Measurements from ENCODE around the gene LIG3. TPM values are rescaled to one million over a fixed set of nuclear protein-coding genes. Genes with fewer than 3 reads are reported as not detected.

LIG3 gene
- total and polyA plus RNA-seq, 2 of the 13 experiments (the other 11 are each of a cell fraction or from before 2014, with no cell fraction given), result 34.4 to 36.2 TPM

GRCh38 chr17:35052241-35052610, 71.9 kb downstream of the LIG3 start:
- Histone ChIP-seq H3K9me3 (ENCODE audit: low read length) (no peaks in the 10 kb centered on the region), H3K79me2 (ENCODE audit: insufficient read depth, low read length) (peaks cover 68% of the 10 kb centered on the region), H3K4me1 (ENCODE audit: insufficient read depth, low read length) (peaks cover 87% of the 10 kb centered on the region), H3K4me2 (ENCODE audit: low read depth, low read length) (peak overlapping the region; percentile 89), H3K27me3 (ENCODE audit: control insufficient read depth in 1 of 2, insufficient read depth in 2 of 2, low read length in 2 of 2) (no peaks in the 10 kb centered on the region; a peak in 1 of 5 replicates), H2AFZ (ENCODE audit: low read length) (no peak overlapping the region), H3K36me3 (replicated peaks in 1 of 2; ENCODE audit: control insufficient read depth in 1 of 2, insufficient read depth in 2 of 2, low read length in 2 of 2) (peaks cover 1 to 7% of the 10 kb centered on the region in 2 experiments; a peak in 1 of 5 replicates), H3K27ac (ENCODE audit: extremely low read length, insufficient read depth, low read length) (peak overlapping the region; percentile 93), H3K9ac (ENCODE audit: insufficient read depth, low read depth, low read length) (peak overlapping the region; percentile 73), H3K4me3 (replicated peaks in 1 of 3; ENCODE audit: insufficient read depth in 1 of 3, low read depth in 2 of 3, low read length in 3 of 3) (peak overlapping the region; percentile 32 to 50 (median 38); a peak in 5 of 6 replicates), H4K20me1 (ENCODE audit: insufficient read depth, low read length) (no peaks in the 10 kb centered on the region)
- no peak for DNase-seq (ENCODE audit: low spot score)
- in situ Hi-C loops (cut with HindIII; ENCODE audit: extremely low pct_ligation_motif_present, low pct_unique_long_range_greater_than_20kb), result no loop called here
- FAIRE-seq, result no peak
- no peak for TF ChIP-seq DPF2 (CRISPR knock-in tag; IDR thresholded peaks at IDR 0.05; ENCODE audit: borderline replicate concordance, low read depth)
- no peak for TF ChIP-seq SCMH1 (CRISPR knock-in tag; IDR thresholded peaks at IDR 0.05; ENCODE audit: borderline replicate concordance)
- no peak for TF ChIP-seq ZNF512 (CRISPR knock-in tag; IDR thresholded peaks at IDR 0.05)
- TF ChIP-seq CREM (IDR thresholded peaks at IDR 0.05), result no peak
- TF ChIP-seq CREM (CRISPR knock-in tag; IDR thresholded peaks at IDR 0.05), result no peak
- no peak for TF ChIP-seq ATF1 (CRISPR knock-in tag; IDR thresholded peaks at IDR 0.05)
- TF ChIP-seq GTF3A (CRISPR knock-in tag; conservative IDR thresholded peaks at IDR 0.05), result no peak
- ATAC-seq, result no peak
- intact Hi-C loops (cut with micrococcal nuclease; ENCODE audit: unreplicated experiment), result no loop called here
- CTCF ChIA-PET (ENCODE audit: low intra/inter-chr PET ratio, low total read pairs), result no interaction called here
- no TSS peak for BruUV-seq (replicated peaks)
- POLR2A ChIA-PET, result interaction anchor here (1.8 to 5.0 kb wide), 3 partner anchors 12 to 72 kb away, joined by 10 to 57 read pairs (median 11); partner anchors contain the start of genes LIG3 and RFFL

- peaks cover 1 to 7% of the 10 kb centered on the region in 2 experiments; a peak in 2 of 5 replicates for H3K36me3 ChIP-seq (replicated peaks in 1 of 2; ENCODE audit: control insufficient read depth in 1 of 2, insufficient read depth in 2 of 2, low read length in 2 of 2)
- peak overlapping the region; percentile 73; the same call in 1 of the 2 replicates for H3K9ac ChIP-seq (ENCODE audit: insufficient read depth, low read depth, low read length)
- H3K27me3 ChIP-seq (ENCODE audit: control insufficient read depth in 1 of 2, insufficient read depth in 2 of 2, low read length in 2 of 2), result no peaks in the 10 kb centered on the region; a peak in 1 of 5 replicates
- H3K4me2 ChIP-seq (ENCODE audit: low read depth, low read length), result peak overlapping the region; percentile 89
- H3K79me2 ChIP-seq (ENCODE audit: insufficient read depth, low read length), result peaks cover 71% of the 10 kb centered on the region
- CTCF ChIA-PET (ENCODE audit: low intra/inter-chr PET ratio, low total read pairs), result no interaction called here
- H3K4me1 ChIP-seq (ENCODE audit: insufficient read depth, low read length), result peaks cover 85% of the 10 kb centered on the region
- H4K20me1 ChIP-seq (ENCODE audit: insufficient read depth, low read length), result no peaks in the 10 kb centered on the region
- peak overlapping the region; percentile 93 for H3K27ac ChIP-seq (ENCODE audit: extremely low read length, insufficient read depth, low read length)
- BruUV-seq (replicated peaks), result no TSS peak
- DNase-seq (ENCODE audit: low spot score) (no peak), FAIRE-seq (no peak), ATAC-seq (peak; percentile 24; the same call in 1 of the 3 replicates)
- POLR2A ChIA-PET, result interaction anchor here (0.5 to 5.0 kb wide), 5 partner anchors 11 to 37 kb away, joined by 3 to 57 read pairs (median 5); partner anchors contain the start of gene RFFL
- no peaks in the 10 kb centered on the region for H3K9me3 ChIP-seq (ENCODE audit: low read length)
- H2AFZ ChIP-seq (ENCODE audit: low read length), result no peak overlapping the region
- intact Hi-C loops (cut with micrococcal nuclease; ENCODE audit: unreplicated experiment) (no loop called here), in situ Hi-C loops (cut with HindIII; ENCODE audit: extremely low pct_ligation_motif_present, low pct_unique_long_range_greater_than_20kb) (no loop called here)
- H3K4me3 ChIP-seq (replicated peaks in 1 of 3; ENCODE audit: insufficient read depth in 1 of 3, low read depth in 2 of 3, low read length in 3 of 3), result peak overlapping the region in 1 of 3 experiments; percentile 38; a peak in 1 of 6 replicates
- TF ChIP-seq ZNF567 (CRISPR knock-in tag; IDR thresholded peaks at IDR 0.05; ENCODE audit: borderline replicate concordance) (no peak), ZBTB3 (CRISPR knock-in tag; IDR thresholded peaks at IDR 0.05; ENCODE audit: borderline replicate concordance, low read depth) (no peak), HNRNPUL1 (IDR thresholded peaks at IDR 0.05; ENCODE audit: low read depth, low read length) (no peak), ZSCAN21 (CRISPR knock-in tag; IDR thresholded peaks at IDR 0.05; ENCODE audit: borderline replicate concordance) (no peak), KLF13 (CRISPR knock-in tag; IDR thresholded peaks at IDR 0.05) (no peak), PRPF4 (IDR thresholded peaks at IDR 0.05; ENCODE audit: low read depth, low read length, poor library complexity, severe bottlenecking) (no peak)
Measured at GRCh38 chr17:35052780-35053179, 72.5 kb downstream of the LIG3 start.

Data from HepG2 (cell line).